ENCODE data around the gene SUPT6H.

DNA sequence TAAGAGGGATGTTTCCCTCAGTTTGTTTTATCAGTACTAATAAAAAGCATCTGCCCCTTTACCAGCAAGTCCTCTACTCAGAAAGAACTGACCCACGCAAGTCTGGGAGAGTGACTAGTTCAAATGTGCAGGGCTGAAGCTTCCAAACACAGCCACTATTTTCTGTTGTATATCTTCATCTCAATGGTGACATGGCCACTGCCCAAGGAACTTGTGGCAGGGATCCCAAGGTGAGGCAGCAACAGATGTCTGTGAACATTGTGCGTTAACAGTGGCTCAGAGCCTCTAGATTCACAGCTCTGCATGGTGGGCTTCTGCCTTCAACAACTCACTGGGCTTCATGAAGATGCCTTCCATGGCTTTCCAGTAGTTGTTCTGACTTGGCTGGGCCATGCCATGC lies 13.3 kb upstream of the SUPT6H start:
- TF ChIP-seq, protein P1, sequence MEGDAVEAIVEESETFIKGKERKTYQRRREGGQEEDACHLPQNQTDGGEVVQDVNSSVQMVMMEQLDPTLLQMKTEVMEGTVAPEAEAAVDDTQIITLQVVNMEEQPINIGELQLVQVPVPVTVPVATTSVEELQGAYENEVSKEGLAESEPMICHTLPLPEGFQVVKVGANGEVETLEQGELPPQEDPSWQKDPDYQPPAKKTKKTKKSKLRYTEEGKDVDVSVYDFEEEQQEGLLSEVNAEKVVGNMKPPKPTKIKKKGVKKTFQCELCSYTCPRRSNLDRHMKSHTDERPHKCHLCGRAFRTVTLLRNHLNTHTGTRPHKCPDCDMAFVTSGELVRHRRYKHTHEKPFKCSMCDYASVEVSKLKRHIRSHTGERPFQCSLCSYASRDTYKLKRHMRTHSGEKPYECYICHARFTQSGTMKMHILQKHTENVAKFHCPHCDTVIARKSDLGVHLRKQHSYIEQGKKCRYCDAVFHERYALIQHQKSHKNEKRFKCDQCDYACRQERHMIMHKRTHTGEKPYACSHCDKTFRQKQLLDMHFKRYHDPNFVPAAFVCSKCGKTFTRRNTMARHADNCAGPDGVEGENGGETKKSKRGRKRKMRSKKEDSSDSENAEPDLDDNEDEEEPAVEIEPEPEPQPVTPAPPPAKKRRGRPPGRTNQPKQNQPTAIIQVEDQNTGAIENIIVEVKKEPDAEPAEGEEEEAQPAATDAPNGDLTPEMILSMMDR (conservative IDR thresholded peaks at IDR 0.05): no peak
- no peak for TF ChIP-seq EZH2 (IDR thresholded peaks at IDR 0.05; ENCODE audit: low read depth)
